ENCODE measurements around the gene ILKAP.

ILKAP gene

GRCh38 chr2:238143239-238143951, 60.1 kb downstream of the ILKAP start:
- Histone ChIP-seq H3K4me2 (ENCODE audit: low read length) (no peak overlapping the region), H3K79me1 (ENCODE audit: low read length) (no peaks in the 10 kb centered on the region), H3K23ac (ENCODE audit: low read length) (no peak overlapping the region), H2BK5ac (ENCODE audit: low read depth, low read length, poor library complexity) (no peak overlapping the region), H4K91ac (ENCODE audit: low read depth, low read length) (no peak overlapping the region), H2BK12ac (ENCODE audit: low read length) (no peak overlapping the region), H2AFZ (ENCODE audit: insufficient read depth, low read length, poor library complexity) (no peak overlapping the region), H3K14ac (ENCODE audit: low read length) (no peak overlapping the region), H3K27me3 (ENCODE audit: insufficient read depth, low read length) (no peaks in the 10 kb centered on the region), H3K36me3 (ENCODE audit: control insufficient read depth in 1 of 2, insufficient read depth in 2 of 2, low read length in 2 of 2) (no peaks in the 10 kb centered on the region), H3K4ac (ENCODE audit: low read depth, low read length) (no peak overlapping the region), H4K8ac (ENCODE audit: low read depth, low read length) (no peak overlapping the region), H3K18ac (ENCODE audit: low read length) (no peak overlapping the region), H3K9ac (ENCODE audit: low read length) (no peak overlapping the region), H3K4me1 (ENCODE audit: control insufficient read depth in 1 of 2, insufficient read depth in 2 of 2, low read length in 2 of 2) (peaks cover 10 to 11% of the 10 kb centered on the region in 2 experiments), H4K12ac (ENCODE audit: low read depth, low read length) (no peak overlapping the region), H3K79me2 (ENCODE audit: control insufficient read depth, insufficient read depth, low read length, poor library complexity) (no peaks in the 10 kb centered on the region), H2BK120ac (ENCODE audit: insufficient read depth, low read length, poor library complexity) (no peak overlapping the region), H3K9me3 (ENCODE audit: insufficient read depth, low read depth, low read length) (no peaks in the 10 kb centered on the region), H3K27ac (ENCODE audit: low read depth, low read length) (no peak overlapping the region), H3K4me3 (ENCODE audit: low read depth, low read length) (no peak overlapping the region), H2AK5ac (ENCODE audit: low read length) (no peak overlapping the region)
- DNase-seq, result no peak
- WGBS (ENCODE audit: extremely low coverage, insufficient coverage, insufficient read length), result no CpG with 5 or more reads among the region's 20 CpGs

- Histone ChIP-seq H2AFZ (ENCODE audit: insufficient read depth, low read length, poor library complexity) (no peak overlapping the region), H4K8ac (ENCODE audit: low read depth, low read length) (no peak overlapping the region), H3K4ac (ENCODE audit: low read depth, low read length) (no peak overlapping the region), H4K12ac (ENCODE audit: low read depth, low read length) (no peak overlapping the region), H3K36me3 (ENCODE audit: control insufficient read depth in 1 of 2, insufficient read depth in 2 of 2, low read length in 2 of 2) (no peaks in the 10 kb centered on the region), H3K9ac (ENCODE audit: low read length) (no peak overlapping the region), H3K27ac (ENCODE audit: low read depth, low read length) (no peak overlapping the region), H3K18ac (ENCODE audit: low read length) (no peak overlapping the region), H4K91ac (ENCODE audit: low read depth, low read length) (no peak overlapping the region), H3K79me2 (ENCODE audit: control insufficient read depth, insufficient read depth, low read length, poor library complexity) (no peaks in the 10 kb centered on the region), H3K27me3 (ENCODE audit: insufficient read depth, low read length) (no peaks in the 10 kb centered on the region), H3K4me2 (ENCODE audit: low read length) (no peak overlapping the region), H2BK5ac (ENCODE audit: low read depth, low read length, poor library complexity) (no peak overlapping the region), H2BK120ac (ENCODE audit: insufficient read depth, low read length, poor library complexity) (no peak overlapping the region), H3K14ac (ENCODE audit: low read length) (no peak overlapping the region), H2BK12ac (ENCODE audit: low read length) (no peak overlapping the region), H3K79me1 (ENCODE audit: low read length) (no peaks in the 10 kb centered on the region), H3K23ac (ENCODE audit: low read length) (no peak overlapping the region), H3K9me3 (ENCODE audit: insufficient read depth, low read depth, low read length) (no peaks in the 10 kb centered on the region), H3K4me3 (ENCODE audit: low read depth, low read length) (no peak overlapping the region), H3K4me1 (ENCODE audit: control insufficient read depth in 1 of 2, insufficient read depth in 2 of 2, low read length in 2 of 2) (peaks cover 14% of the 10 kb centered on the region in 2 experiments), H2AK5ac (ENCODE audit: low read length) (no peak overlapping the region)
- WGBS (ENCODE audit: extremely low coverage, insufficient coverage, insufficient read length), result no CpG with 5 or more reads among the region's 30 CpGs
- DNase-seq, result no peak
Observed at GRCh38 chr2:238142382-238143205, 60.9 kb downstream of the ILKAP start.

- Histone ChIP-seq H3K23ac (ENCODE audit: low read length) (no peak overlapping the region), H2AK5ac (ENCODE audit: low read length) (no peak overlapping the region)
Observed at GRCh38 chr2:238141541-238142318, 61.8 kb downstream of the ILKAP start.

GRCh38 chr2:238140721-238141540, 62.6 kb downstream of the ILKAP start:
- WGBS (ENCODE audit: extremely low coverage, insufficient coverage, insufficient read length), result no CpG with 5 or more reads among the region's 60 CpGs
- peaks cover 14% of the 10 kb centered on the region in 2 experiments for H3K4me1 ChIP-seq (ENCODE audit: control insufficient read depth in 1 of 2, insufficient read depth in 2 of 2, low read length in 2 of 2)
- H3K9ac ChIP-seq (ENCODE audit: low read length), result no peak overlapping the region

More at GRCh38 chr2:238141541-238142318, 61.8 kb downstream of the ILKAP start:
- peaks cover 14% of the 10 kb centered on the region in 2 experiments for H3K4me1 ChIP-seq (ENCODE audit: control insufficient read depth in 1 of 2, insufficient read depth in 2 of 2, low read length in 2 of 2)
- H3K14ac ChIP-seq (ENCODE audit: low read length), result no peak overlapping the region
- H3K18ac ChIP-seq (ENCODE audit: low read length), result no peak overlapping the region
- H4K8ac ChIP-seq (ENCODE audit: low read depth, low read length), result no peak overlapping the region
- H3K4me3 ChIP-seq (ENCODE audit: low read depth, low read length), result no peak overlapping the region
- no peak overlapping the region for H3K4me2 ChIP-seq (ENCODE audit: low read length)
- no peak overlapping the region for H2BK12ac ChIP-seq (ENCODE audit: low read length)
- no peak overlapping the region for H3K4ac ChIP-seq (ENCODE audit: low read depth, low read length)
- H3K9me3 ChIP-seq (ENCODE audit: insufficient read depth, low read depth, low read length), result no peaks in the 10 kb centered on the region
- H2BK5ac ChIP-seq (ENCODE audit: low read depth, low read length, poor library complexity), result no peak overlapping the region
- no peak overlapping the region for H2AFZ ChIP-seq (ENCODE audit: insufficient read depth, low read length, poor library complexity)
- H2BK120ac ChIP-seq (ENCODE audit: insufficient read depth, low read length, poor library complexity), result no peak overlapping the region
- no peaks in the 10 kb centered on the region for H3K36me3 ChIP-seq (ENCODE audit: control insufficient read depth in 1 of 2, insufficient read depth in 2 of 2, low read length in 2 of 2)
- H3K79me2 ChIP-seq (ENCODE audit: control insufficient read depth, insufficient read depth, low read length, poor library complexity), result no peaks in the 10 kb centered on the region
- no peak overlapping the region for H3K9ac ChIP-seq (ENCODE audit: low read length)
- H3K27me3 ChIP-seq (ENCODE audit: insufficient read depth, low read length), result no peaks in the 10 kb centered on the region
- H4K12ac ChIP-seq (ENCODE audit: low read depth, low read length), result no peak overlapping the region
- WGBS (ENCODE audit: extremely low coverage, insufficient coverage, insufficient read length), result no CpG with 5 or more reads among the region's 10 CpGs
- DNase-seq, result peak; percentile 37 to 60
- H3K27ac ChIP-seq (ENCODE audit: low read depth, low read length), result no peak overlapping the region
- no peaks in the 10 kb centered on the region for H3K79me1 ChIP-seq (ENCODE audit: low read length)
- no peak overlapping the region for H4K91ac ChIP-seq (ENCODE audit: low read depth, low read length)

More at GRCh38 chr2:238140721-238141540, 62.6 kb downstream of the ILKAP start:
- Histone ChIP-seq H3K36me3 (ENCODE audit: control insufficient read depth in 1 of 2, insufficient read depth in 2 of 2, low read length in 2 of 2) (no peaks in the 10 kb centered on the region), H3K23ac (ENCODE audit: low read length) (no peak overlapping the region), H4K12ac (ENCODE audit: low read depth, low read length) (no peak overlapping the region), H3K4me3 (ENCODE audit: low read depth, low read length) (no peak overlapping the region), H2AFZ (ENCODE audit: insufficient read depth, low read length, poor library complexity) (no peak overlapping the region), H2BK12ac (ENCODE audit: low read length) (no peak overlapping the region), H4K8ac (ENCODE audit: low read depth, low read length) (no peak overlapping the region), H3K4me2 (ENCODE audit: low read length) (no peak overlapping the region), H3K79me1 (ENCODE audit: low read length) (no peaks in the 10 kb centered on the region), H3K4ac (ENCODE audit: low read depth, low read length) (no peak overlapping the region), H3K79me2 (ENCODE audit: control insufficient read depth, insufficient read depth, low read length, poor library complexity) (no peaks in the 10 kb centered on the region), H3K9me3 (ENCODE audit: insufficient read depth, low read depth, low read length) (no peaks in the 10 kb centered on the region), H2BK120ac (ENCODE audit: insufficient read depth, low read length, poor library complexity) (no peak overlapping the region), H3K14ac (ENCODE audit: low read length) (no peak overlapping the region), H3K27ac (ENCODE audit: low read depth, low read length) (no peak overlapping the region), H3K18ac (ENCODE audit: low read length) (no peak overlapping the region), H3K27me3 (ENCODE audit: insufficient read depth, low read length) (no peaks in the 10 kb centered on the region), H2BK5ac (ENCODE audit: low read depth, low read length, poor library complexity) (no peak overlapping the region), H2AK5ac (ENCODE audit: low read length) (no peak overlapping the region), H4K91ac (ENCODE audit: low read depth, low read length) (no peak overlapping the region)
- DNase-seq, result no peak

Measured in trophoblast cell (in vitro differentiated cells and primary cell).